Body of pancreas (tissue), 4 donors: Measurements from ENCODE around the gene CFAP57. TPM values are rescaled to one million over a fixed set of nuclear protein-coding genes. Genes with fewer than 3 reads are reported as not detected.
A peak's percentile ranks its signal among the peaks of the same experiment; 100 is the strongest.

Experiments used
- ATAC-seq: fragments of 150-250 bp; one replicate; pipeline ENCODE4 v1.9.1; 2016
- DNase-seq, 4 donors: peaks; one replicate each; pipeline ENCODE4 v3.0.0-alpha.2; 2019
- H3K27ac ChIP-seq, 4 donors: fragments of 200-600 bp; sonication (generic); 1 replicate in 3 of 4; 2 replicates in 1 of 4; pipeline versions ENCODE4 v1.5.1 to v1.6.1; 2016 to 2019; ENCODE audit warnings: mild to moderate bottlenecking in 1 of 4, mixed read lengths in 1 of 4, moderate library complexity in 1 of 4
- H3K27me3 ChIP-seq, 2 donors: fragments of 200-600 bp; sonication (generic); one replicate each; pipeline ENCODE4 v1.6.0; 2016; ENCODE audit warnings: mild to moderate bottlenecking in 1 of 2
- H3K36me3 ChIP-seq, 2 donors: fragments of 200-600 bp; sonication (generic); replicated peaks in 1 of 2; 2 replicates each; pipeline ENCODE4 v1.5.1; 2016; ENCODE audit warnings: low read depth in 2 of 2; ENCODE audit not compliant: insufficient read depth in 1 of 2
- H3K4me1 ChIP-seq: fragments of 200-600 bp; sonication (generic); one replicate; pipeline ENCODE4 v1.6.0; 2016
- H3K4me3 ChIP-seq, 2 donors: fragments of 200-600 bp; sonication (generic); 1 replicate in 1 of 2; 2 replicates in 1 of 2; pipeline ENCODE4 v1.5.1; 2016 to 2019
- H3K9me3 ChIP-seq, 3 donors: fragments of 200-600 bp; sonication (generic); 1 replicate in 2 of 3; 2 replicates in 1 of 3; pipeline ENCODE4 v1.5.1; 2016
- CTCF ChIP-seq, 7 experiments: fragments of 450-650 bp in 4 of 7; fragments of 200-600 bp in 3 of 7; sonication (generic) in 3 of 7; IDR thresholded peaks; one replicate each; pipeline ENCODE4 v1.5.1; 2016 to 2019; ENCODE audit warnings: antibody characterized with exemption in 7 of 7
- POLR2A ChIP-seq, 3 donors: fragments of 450-650 bp; IDR thresholded peaks; one replicate each; pipeline ENCODE4 v1.6.1; 2016; ENCODE audit warnings: antibody characterized with exemption in 3 of 3, mild to moderate bottlenecking in 2 of 3
- WGBS, 2 donors: methylation state at CpG; one replicate each; pipeline ENCODE4 v1.1.5; 2017; 5-methylcytosine and 5-hydroxymethylcytosine counted together
- intact Hi-C: fragments of 100-400 bp; cut with DNase I; formaldehyde crosslinking; loops from one replicate; pipeline ENCODE4 v1.15.1; 2023
- total RNA-seq, 2 donors: library from RNA; depleted of rRNA; stranded (reverse); fragments of >200 nt; gene quantifications; one replicate each; pipeline ENCODE4 v1.1.0, GENCODE V29; 2016

CFAP57 gene
- total RNA-seq, 2 donors from 2014 or later, result 0.26 to 1.3 TPM

GRCh38 chr1:43265431-43265830 lies 93.3 kb downstream of the CFAP57 start:
- intact Hi-C loops, result no loop called here
- peaks cover 38% of the 10 kb centered on the region for H3K4me1 ChIP-seq

GRCh38 chr1:43266881-43267280 lies 94.8 kb downstream of the CFAP57 start:
- ATAC-seq, result no peak
- 96% methylated on average over 1 of the region's 1 CpG for WGBS, 2 donors

More at GRCh38 chr1:43265431-43265830, 93.3 kb downstream of the CFAP57 start:
- Histone ChIP-seq H3K27ac (peak overlapping the region; percentile 0 to 63 (median 44)), H3K4me3 (no peak overlapping the region), H3K27me3 (no peaks in the 10 kb centered on the region), H3K36me3 (no peaks in the 10 kb centered on the region), H3K9me3 (no peaks in the 10 kb centered on the region)
- peak; percentile 7 for ATAC-seq
- DNase-seq, result no peak
- TF ChIP-seq POLR2A (IDR thresholded peaks at IDR 0.05) (no peak), CTCF (IDR thresholded peaks at IDR 0.05) (no peak)
- WGBS, 2 donors, result 16 to 21% methylated on average over 4 of the region's 4 CpGs

DNA sequence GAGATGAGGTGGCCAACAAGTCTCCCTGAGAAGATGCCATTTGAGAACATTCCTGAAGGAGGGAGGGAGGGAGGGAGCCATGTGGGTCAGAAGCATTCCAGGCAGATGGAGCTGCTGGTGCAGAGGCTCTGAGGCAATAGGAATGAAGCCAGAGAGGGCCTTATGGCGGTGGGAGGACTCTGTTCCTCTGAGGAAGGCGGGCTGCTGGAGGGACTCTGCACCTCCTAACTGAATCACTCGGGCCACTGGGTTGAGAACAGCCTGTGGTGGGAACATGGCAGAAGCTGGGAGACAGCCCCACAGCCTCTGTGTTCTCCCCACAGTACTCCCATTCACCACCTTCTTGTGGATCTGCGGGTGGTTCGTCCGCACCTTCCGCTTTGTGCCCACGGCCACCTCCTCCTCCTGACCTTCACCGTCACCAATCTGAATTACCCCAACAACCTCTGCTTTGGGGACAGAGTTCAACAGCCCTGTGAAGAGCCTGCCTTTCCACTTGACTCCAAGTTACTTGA lies 95.2 kb downstream of the CFAP57 start:
- no peaks in the 10 kb centered on the region for H3K36me3 ChIP-seq
- peaks cover 41% of the 10 kb centered on the region for H3K4me1 ChIP-seq
- intact Hi-C loops, result no loop called here
- H3K27me3 ChIP-seq, result no peaks in the 10 kb centered on the region
- H3K27ac ChIP-seq, result peak overlapping the region in 3 of 4 donors; percentile 1 to 50 (median 16)
- 56 to 63% methylated on average over 9 of the region's 9 CpGs for WGBS, 2 donors
- ATAC-seq (no peak), DNase-seq (peak in 1 of 4 donors; percentile 30)
- H3K4me3 ChIP-seq, result no peak overlapping the region
- no peak for TF ChIP-seq CTCF (IDR thresholded peaks at IDR 0.05)
- TF ChIP-seq POLR2A (IDR thresholded peaks at IDR 0.05), result no peak
- H3K9me3 ChIP-seq, result no peaks in the 10 kb centered on the region

More at GRCh38 chr1:43266881-43267280, 94.8 kb downstream of the CFAP57 start:
- no peaks in the 10 kb centered on the region for H3K36me3 ChIP-seq
- TF ChIP-seq POLR2A (IDR thresholded peaks at IDR 0.05) (no peak), CTCF (IDR thresholded peaks at IDR 0.05) (no peak)
- H3K4me1 ChIP-seq, result peaks cover 41% of the 10 kb centered on the region
- no peak for DNase-seq
- no peaks in the 10 kb centered on the region for H3K27me3 ChIP-seq
- intact Hi-C loops, result no loop called here
- H3K27ac ChIP-seq, result peak overlapping the region in 1 of 4 donors; percentile 1
- no peak overlapping the region for H3K4me3 ChIP-seq
- no peaks in the 10 kb centered on the region for H3K9me3 ChIP-seq

- Histone ChIP-seq H3K4me3 (no peak overlapping the region), H3K9me3 (no peaks in the 10 kb centered on the region), H3K4me1 (peaks cover 44% of the 10 kb centered on the region), H3K27ac (peak overlapping the region in 3 of 4 donors; percentile 1 to 50 (median 16)), H3K27me3 (no peaks in the 10 kb centered on the region), H3K36me3 (no peaks in the 10 kb centered on the region)
- TF ChIP-seq CTCF (IDR thresholded peaks at IDR 0.05) (no peak), POLR2A (IDR thresholded peaks at IDR 0.05) (no peak)
- ATAC-seq (no peak), DNase-seq (peak in 1 of 4 donors; percentile 0)
- intact Hi-C loops, result no loop called here
- 63 to 75% methylated on average over 3 of the region's 3 CpGs for WGBS, 2 donors
Measured at GRCh38 chr1:43267818-43268425, 95.8 kb downstream of the CFAP57 start.
